ENCODE results near the gene SEMA4A. TPM values are rescaled to one million over a fixed set of nuclear protein-coding genes. Genes with fewer than 3 reads are reported as not detected.

The SEMA4A gene
- total and polyA plus RNA-seq, 4 donors: 1.1 to 3.5 (median 1.7) TPM

DNA sequence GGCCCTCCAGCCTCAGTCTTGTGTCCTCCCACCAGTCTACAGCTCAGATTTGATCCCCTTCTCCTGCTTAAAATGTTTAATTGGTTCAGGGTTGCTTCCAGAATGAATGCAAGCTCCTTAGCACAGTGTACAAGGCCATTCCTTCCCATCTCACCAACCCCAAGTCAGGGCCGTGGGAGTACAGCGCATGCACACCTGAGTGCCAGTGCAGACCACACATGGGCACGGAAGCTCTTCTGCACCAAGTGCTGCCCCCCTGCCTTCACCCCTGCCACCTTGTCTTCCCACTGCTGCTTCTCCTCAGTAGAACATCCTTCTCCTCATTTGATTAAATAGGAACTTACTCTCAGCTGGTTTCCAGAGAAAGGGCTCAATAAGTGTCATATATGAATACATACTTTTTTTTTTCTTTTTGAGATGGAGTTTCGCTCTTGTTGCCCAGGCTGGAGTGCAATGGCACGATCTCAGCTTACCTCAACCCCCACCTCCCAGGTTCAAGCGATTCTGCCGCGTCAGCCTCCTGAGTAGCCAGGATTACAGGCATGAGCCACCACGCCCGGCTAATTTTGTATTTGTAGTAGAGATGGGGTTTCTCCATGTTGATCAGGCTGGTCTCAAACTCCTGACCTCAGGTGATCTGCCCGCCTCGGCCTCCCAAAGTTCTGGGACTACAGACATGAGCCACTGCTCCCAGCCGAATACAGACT, 68.8 kb downstream of the SEMA4A start:
- no peak for TF ChIP-seq GABPA (IDR thresholded peaks at IDR 0.05 in 1 of 2, conservative IDR thresholded peaks at IDR 0.05 in 1 of 2)
- TF ChIP-seq, protein P1, sequence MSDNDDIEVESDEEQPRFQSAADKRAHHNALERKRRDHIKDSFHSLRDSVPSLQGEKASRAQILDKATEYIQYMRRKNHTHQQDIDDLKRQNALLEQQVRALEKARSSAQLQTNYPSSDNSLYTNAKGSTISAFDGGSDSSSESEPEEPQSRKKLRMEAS (IDR thresholded peaks at IDR 0.05): no peak
- Histone ChIP-seq H3K9ac (ENCODE audit: low read depth in 1 of 2, low read length in 2 of 2) (no peak overlapping the region), H3K27ac (ENCODE audit: low read depth in 1 of 2, low read length in 2 of 2) (no peak overlapping the region), H3K4me3 (ENCODE audit: low read depth in 1 of 3, low read length in 3 of 3) (no peak overlapping the region), H3K9me3 (ENCODE audit: control insufficient read depth in 4 of 4, low read length in 3 of 4) (no peaks in the 10 kb centered on the region), H3K36me3 (ENCODE audit: control insufficient read depth in 4 of 4, insufficient read depth in 3 of 4, low read depth in 1 of 4, low read length in 3 of 4) (peaks cover 2 to 28% (median 17%) of the 10 kb centered on the region in 4 donors), H3K4me1 (ENCODE audit: control insufficient read depth in 4 of 4, insufficient read depth in 4 of 4, low read length in 3 of 4) (peaks cover 2 to 21% (median 14%) of the 10 kb centered on the region in 4 donors), H3K27me3 (ENCODE audit: control insufficient read depth in 4 of 4, insufficient read depth in 4 of 4, low read length in 3 of 4) (no peaks in the 10 kb centered on the region)
- WGBS: 96% methylated on average over 13 of the region's 13 CpGs
- DNase-seq (ENCODE audit: low spot score): no peak

DNA sequence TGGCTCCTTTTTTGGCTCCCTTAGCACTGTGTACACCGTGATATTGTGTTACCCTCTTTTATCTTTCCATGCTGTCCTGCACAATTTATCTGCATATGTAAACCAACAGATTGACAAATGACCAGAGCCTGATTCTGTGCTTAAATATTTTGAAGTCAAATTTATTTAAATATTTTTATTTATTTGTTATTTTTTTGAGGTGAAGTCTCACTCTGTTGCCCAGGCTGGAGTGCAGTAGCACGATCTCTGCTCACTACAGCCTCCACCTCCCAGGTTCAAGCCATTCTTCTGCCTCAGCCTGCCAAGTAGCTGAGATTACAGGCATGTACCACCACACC, 72.3 kb downstream of the SEMA4A start:
- Histone ChIP-seq H3K27ac (ENCODE audit: low read depth in 1 of 2, low read length in 2 of 2) (no peak overlapping the region), H3K9me3 (ENCODE audit: control insufficient read depth in 4 of 4, low read length in 3 of 4) (no peaks in the 10 kb centered on the region), H3K9ac (ENCODE audit: low read depth in 1 of 2, low read length in 2 of 2) (no peak overlapping the region), H3K4me1 (ENCODE audit: control insufficient read depth in 4 of 4, insufficient read depth in 4 of 4, low read length in 3 of 4) (peaks cover 0 to 10% (median 2%) of the 10 kb centered on the region in 4 donors), H3K4me3 (ENCODE audit: low read depth in 1 of 3, low read length in 3 of 3) (no peak overlapping the region), H3K27me3 (ENCODE audit: control insufficient read depth in 4 of 4, insufficient read depth in 4 of 4, low read length in 3 of 4) (no peaks in the 10 kb centered on the region), H3K36me3 (ENCODE audit: control insufficient read depth in 4 of 4, insufficient read depth in 3 of 4, low read depth in 1 of 4, low read length in 3 of 4) (peaks cover 2 to 39% (median 23%) of the 10 kb centered on the region in 4 donors)
- WGBS: 6% methylated on average over 2 of the region's 2 CpGs
- TF ChIP-seq, protein P2, sequence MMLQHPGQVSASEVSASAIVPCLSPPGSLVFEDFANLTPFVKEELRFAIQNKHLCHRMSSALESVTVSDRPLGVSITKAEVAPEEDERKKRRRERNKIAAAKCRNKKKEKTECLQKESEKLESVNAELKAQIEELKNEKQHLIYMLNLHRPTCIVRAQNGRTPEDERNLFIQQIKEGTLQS (IDR thresholded peaks at IDR 0.05): no peak
- TF ChIP-seq, protein P1 (IDR thresholded peaks at IDR 0.05): peak; percentile 2
- TF ChIP-seq JUND (IDR thresholded peaks at IDR 0.05) (no peak), YY1 (IDR thresholded peaks at IDR 0.05) (peak; percentile 2)
- DNase-seq (ENCODE audit: low spot score): no peak

DNA sequence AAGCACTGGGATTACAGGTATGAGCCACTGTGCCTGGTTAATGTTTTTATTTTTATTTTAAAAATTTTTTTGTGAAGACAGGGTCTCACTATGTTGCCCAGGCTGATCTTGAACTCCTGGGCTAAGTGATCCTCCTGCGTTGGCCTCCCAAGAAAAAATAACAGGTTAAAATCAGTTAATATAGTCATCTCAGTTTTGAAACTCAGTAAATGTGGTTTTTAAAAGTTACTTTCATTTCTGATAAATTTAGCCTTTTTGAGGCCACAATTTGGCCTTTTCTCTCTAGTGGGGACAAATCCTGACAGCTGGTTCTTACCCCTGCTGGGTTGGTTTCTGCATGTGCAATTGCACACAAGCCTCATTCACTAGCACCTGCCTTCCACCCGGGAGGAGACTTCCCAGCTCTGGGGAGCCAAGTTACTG, 72.7 kb downstream of the SEMA4A start:
- Histone ChIP-seq H3K4me3 (ENCODE audit: low read depth in 1 of 3, low read length in 3 of 3) (no peak overlapping the region), H3K27ac (ENCODE audit: low read depth in 1 of 2, low read length in 2 of 2) (no peak overlapping the region), H3K36me3 (ENCODE audit: control insufficient read depth in 4 of 4, insufficient read depth in 3 of 4, low read depth in 1 of 4, low read length in 3 of 4) (peaks cover 2 to 34% (median 22%) of the 10 kb centered on the region in 4 donors), H3K9ac (ENCODE audit: low read depth in 1 of 2, low read length in 2 of 2) (no peak overlapping the region), H3K4me1 (ENCODE audit: control insufficient read depth in 4 of 4, insufficient read depth in 4 of 4, low read length in 3 of 4) (peaks cover 0 to 10% (median 2%) of the 10 kb centered on the region in 4 donors), H3K27me3 (ENCODE audit: control insufficient read depth in 4 of 4, insufficient read depth in 4 of 4, low read length in 3 of 4) (no peaks in the 10 kb centered on the region), H3K9me3 (ENCODE audit: control insufficient read depth in 4 of 4, low read length in 3 of 4) (no peaks in the 10 kb centered on the region)
- no peak for DNase-seq (ENCODE audit: low spot score)
- 73% methylated on average over 2 of the region's 2 CpGs for WGBS
- TF ChIP-seq, protein P3, sequence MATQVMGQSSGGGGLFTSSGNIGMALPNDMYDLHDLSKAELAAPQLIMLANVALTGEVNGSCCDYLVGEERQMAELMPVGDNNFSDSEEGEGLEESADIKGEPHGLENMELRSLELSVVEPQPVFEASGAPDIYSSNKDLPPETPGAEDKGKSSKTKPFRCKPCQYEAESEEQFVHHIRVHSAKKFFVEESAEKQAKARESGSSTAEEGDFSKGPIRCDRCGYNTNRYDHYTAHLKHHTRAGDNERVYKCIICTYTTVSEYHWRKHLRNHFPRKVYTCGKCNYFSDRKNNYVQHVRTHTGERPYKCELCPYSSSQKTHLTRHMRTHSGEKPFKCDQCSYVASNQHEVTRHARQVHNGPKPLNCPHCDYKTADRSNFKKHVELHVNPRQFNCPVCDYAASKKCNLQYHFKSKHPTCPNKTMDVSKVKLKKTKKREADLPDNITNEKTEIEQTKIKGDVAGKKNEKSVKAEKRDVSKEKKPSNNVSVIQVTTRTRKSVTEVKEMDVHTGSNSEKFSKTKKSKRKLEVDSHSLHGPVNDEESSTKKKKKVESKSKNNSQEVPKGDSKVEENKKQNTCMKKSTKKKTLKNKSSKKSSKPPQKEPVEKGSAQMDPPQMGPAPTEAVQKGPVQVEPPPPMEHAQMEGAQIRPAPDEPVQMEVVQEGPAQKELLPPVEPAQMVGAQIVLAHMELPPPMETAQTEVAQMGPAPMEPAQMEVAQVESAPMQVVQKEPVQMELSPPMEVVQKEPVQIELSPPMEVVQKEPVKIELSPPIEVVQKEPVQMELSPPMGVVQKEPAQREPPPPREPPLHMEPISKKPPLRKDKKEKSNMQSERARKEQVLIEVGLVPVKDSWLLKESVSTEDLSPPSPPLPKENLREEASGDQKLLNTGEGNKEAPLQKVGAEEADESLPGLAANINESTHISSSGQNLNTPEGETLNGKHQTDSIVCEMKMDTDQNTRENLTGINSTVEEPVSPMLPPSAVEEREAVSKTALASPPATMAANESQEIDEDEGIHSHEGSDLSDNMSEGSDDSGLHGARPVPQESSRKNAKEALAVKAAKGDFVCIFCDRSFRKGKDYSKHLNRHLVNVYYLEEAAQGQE (IDR thresholded peaks at IDR 0.05): no peak
- TF ChIP-seq TAF1 (conservative IDR thresholded peaks at IDR 0.05): no peak
